Putamen (tissue), 1 donor: Measurements from ENCODE around the gene DDX56.

Experiments
- DNase-seq: peaks from one replicate; pipeline ENCODE4 v3.0.0-alpha.2; 2016; ENCODE audit warnings: low spot score

The DDX56 gene

GRCh38 chr7:44595934-44596635 lies 22.4 kb upstream of the DDX56 start:
- no peak for DNase-seq

GRCh38 chr7:44590910-44591309 lies 17.2 kb upstream of the DDX56 start:
- DNase-seq: no peak

- no peak for DNase-seq
Measured at GRCh38 chr7:44587843-44588711, 14.4 kb upstream of the DDX56 start.

GRCh38 chr7:44583146-44583865 lies 9.6 kb upstream of the DDX56 start:
- DNase-seq: no peak

- DNase-seq: peak; percentile 98
Measured at GRCh38 chr7:44581879-44582603, 8.3 kb upstream of the DDX56 start, which contains the start of gene TMED4. Gene TMED4 (minus strand): TSS chr7:44582231. CDS start chr7:44582206, 25 bp downstream.

- no peak for DNase-seq
Measured at GRCh38 chr7:44580945-44581878, 7.5 kb upstream of the DDX56 start.

- no peak for DNase-seq
Measured at GRCh38 chr7:44576228-44576627, 2.5 kb upstream of the DDX56 start.

- no peak for DNase-seq
Measured at GRCh38 chr7:44575054-44575453, 1.3 kb upstream of the DDX56 start.

- DNase-seq: no peak
Measured at GRCh38 chr7:44574287-44574872, 672 bp upstream of the DDX56 start.

- DNase-seq: no peak
Measured at GRCh38 chr7:44572771-44573170, 937 bp downstream of the DDX56 start.

- no peak for DNase-seq
Measured at GRCh38 chr7:44569959-44570358, 3.7 kb downstream of the DDX56 start.

- no peak for DNase-seq
Measured at GRCh38 chr7:44568771-44569560, 4.7 kb downstream of the DDX56 start.

- DNase-seq: no peak
Measured at GRCh38 chr7:44567884-44568283, 5.8 kb downstream of the DDX56 start.

GRCh38 chr7:44566680-44567079 lies 7.0 kb downstream of the DDX56 start:
- no peak for DNase-seq

- DNase-seq: no peak
Measured at GRCh38 chr7:44565795-44566559, 7.7 kb downstream of the DDX56 start.

GRCh38 chr7:44565097-44565794 lies 8.5 kb downstream of the DDX56 start:
- peak; percentile 57 for DNase-seq

GRCh38 chr7:44564606-44565005 lies 9.1 kb downstream of the DDX56 start:
- no peak for DNase-seq

- DNase-seq: no peak
Measured at GRCh38 chr7:44563171-44563679, 10.5 kb downstream of the DDX56 start.
